22Rv1 (cell line): ENCODE measurements around the gene CCDC34.

Source experiments
- ZFX ChIP-seq: fragments of 450-650 bp; IDR thresholded peaks from 2 replicates; pipeline ENCODE4 v1.6.1; 2017; ENCODE audit warnings: antibody characterized with exemption, borderline replicate concordance
- TF ChIP-seq, protein P1 (sequence below): fragments of 450-650 bp; IDR thresholded peaks from 2 replicates; pipeline ENCODE4 v1.5.1; 2017; ENCODE audit warnings: mild to moderate bottlenecking

DNA sequence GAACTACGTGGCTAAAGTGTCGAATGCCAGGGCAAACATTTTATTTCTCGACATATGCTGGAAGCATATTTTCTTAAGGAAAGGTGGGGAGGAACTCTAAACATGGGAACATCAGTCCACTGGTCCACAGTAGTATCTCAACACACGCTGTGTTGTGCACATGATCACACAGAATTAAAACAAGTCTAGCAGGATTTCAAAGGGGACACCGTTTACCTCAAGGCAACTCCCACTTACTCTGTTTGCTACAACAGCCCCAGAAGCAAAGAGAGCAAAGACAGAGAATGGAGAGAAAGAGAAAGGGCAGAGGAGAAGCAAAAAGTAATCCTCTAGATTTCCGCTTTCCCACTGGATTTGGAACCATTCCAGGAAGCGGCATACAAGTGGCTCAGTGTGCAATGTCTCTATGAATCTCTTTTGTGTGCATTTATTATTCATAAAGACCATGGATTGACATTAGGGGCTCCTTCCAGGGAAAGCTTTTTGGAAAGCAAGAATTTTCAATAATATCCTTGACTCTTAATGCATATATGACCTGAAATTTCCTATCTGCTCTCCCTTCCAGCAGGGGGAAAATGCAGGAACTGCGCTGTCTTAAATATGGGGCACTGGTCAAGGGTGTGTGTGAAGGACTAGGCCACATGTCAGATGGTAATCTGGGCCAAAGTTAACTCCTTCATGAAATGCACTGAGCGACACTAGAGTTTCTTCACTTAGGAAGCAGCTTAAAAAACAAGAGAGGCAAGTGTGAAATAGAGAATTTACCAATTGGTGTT, 34.8 kb upstream of the CCDC34 start:
- TF ChIP-seq, protein P1, sequence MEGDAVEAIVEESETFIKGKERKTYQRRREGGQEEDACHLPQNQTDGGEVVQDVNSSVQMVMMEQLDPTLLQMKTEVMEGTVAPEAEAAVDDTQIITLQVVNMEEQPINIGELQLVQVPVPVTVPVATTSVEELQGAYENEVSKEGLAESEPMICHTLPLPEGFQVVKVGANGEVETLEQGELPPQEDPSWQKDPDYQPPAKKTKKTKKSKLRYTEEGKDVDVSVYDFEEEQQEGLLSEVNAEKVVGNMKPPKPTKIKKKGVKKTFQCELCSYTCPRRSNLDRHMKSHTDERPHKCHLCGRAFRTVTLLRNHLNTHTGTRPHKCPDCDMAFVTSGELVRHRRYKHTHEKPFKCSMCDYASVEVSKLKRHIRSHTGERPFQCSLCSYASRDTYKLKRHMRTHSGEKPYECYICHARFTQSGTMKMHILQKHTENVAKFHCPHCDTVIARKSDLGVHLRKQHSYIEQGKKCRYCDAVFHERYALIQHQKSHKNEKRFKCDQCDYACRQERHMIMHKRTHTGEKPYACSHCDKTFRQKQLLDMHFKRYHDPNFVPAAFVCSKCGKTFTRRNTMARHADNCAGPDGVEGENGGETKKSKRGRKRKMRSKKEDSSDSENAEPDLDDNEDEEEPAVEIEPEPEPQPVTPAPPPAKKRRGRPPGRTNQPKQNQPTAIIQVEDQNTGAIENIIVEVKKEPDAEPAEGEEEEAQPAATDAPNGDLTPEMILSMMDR, result no peak
- TF ChIP-seq ZFX, result no peak
